Small intestine (tissue), 7 donors: ENCODE data around the gene GADD45G. TPM values are rescaled to one million over a fixed set of nuclear protein-coding genes. Genes with fewer than 3 reads are reported as not detected.

ENCODE experiments used
- DNase-seq, 2 donors: peaks; one replicate each; pipeline versions ENCODE4 v3.0.0 to v3.0.0-alpha.2; 2013
- FAIRE-seq: peaks from 2 replicates; lab custom pipeline; 2012; peaks lifted over from hg19 to GRCh38; lab: Jason Lieb, UNC
- H3K27ac ChIP-seq, 3 donors: one replicate each; pipeline ENCODE4 v1.5.1; 2013; ENCODE audit warnings: low read length in 2 of 3, mild to moderate bottlenecking in 2 of 3, control low read depth in 1 of 3, inconsistent platforms in 1 of 3, low read depth in 1 of 3, moderate library complexity in 1 of 3
- H3K27me3 ChIP-seq, 3 donors: one replicate each; pipeline ENCODE4 v1.6.1; 2013; ENCODE audit warnings: low read length in 3 of 3, inconsistent platforms in 1 of 3; ENCODE audit not compliant: control insufficient read depth in 3 of 3, insufficient read depth in 3 of 3
- H3K36me3 ChIP-seq, 3 donors: one replicate each; pipeline ENCODE4 v1.6.1; 2013; ENCODE audit warnings: low read length in 3 of 3, inconsistent platforms in 1 of 3, low read depth in 1 of 3, mild to moderate bottlenecking in 1 of 3, moderate library complexity in 1 of 3; ENCODE audit not compliant: control insufficient read depth in 3 of 3, insufficient read depth in 2 of 3
- H3K4me1 ChIP-seq, 3 donors: one replicate each; pipeline ENCODE4 v1.6.1; 2013; ENCODE audit warnings: low read length in 2 of 3, inconsistent platforms in 1 of 3, low read depth in 1 of 3, mild to moderate bottlenecking in 1 of 3, moderate library complexity in 1 of 3; ENCODE audit not compliant: control insufficient read depth in 3 of 3, insufficient read depth in 2 of 3
- H3K4me3 ChIP-seq, 3 donors: one replicate each; pipeline ENCODE4 v1.5.1; 2013; ENCODE audit warnings: low read length in 3 of 3, control low read depth in 1 of 3, inconsistent platforms in 1 of 3, low read depth in 1 of 3, mild to moderate bottlenecking in 1 of 3, moderate library complexity in 1 of 3
- H3K9me3 ChIP-seq, 2 donors: one replicate each; pipeline ENCODE4 v1.6.1; 2013; ENCODE audit warnings: low read depth in 1 of 2, low read length in 1 of 2; ENCODE audit not compliant: control insufficient read depth in 2 of 2, insufficient read depth in 1 of 2
- WGBS, 3 donors: extraction: QIAGEN DNeasy Blood & Tissue Kit; methylation state at CpG; one replicate each; pipeline ENCODE4 v1.1.7; 2013; 5-methylcytosine and 5-hydroxymethylcytosine counted together
- polyA plus RNA-seq, 4 donors: library from polyadenylated mRNA; stranded (reverse) in 3 of 4; unstranded in 1 of 4; fragments of 200-250 nt in 3 of 4; fragments of 120-200 nt in 1 of 4; gene quantifications; one replicate each; pipeline versions ENCODE4 v1.2.1 to v1.2.3, GENCODE V29; 2013
- donor health status: healthy with polysubstance abuse.
- donor health status: control.
- donor health status: control.
- donor health status: Bipolar disorder and iron deficiency.
- donor health status: healthy.

The GADD45G gene
- polyA plus RNA-seq, 4 donors = 13.7 to 25.4 (median 23.6) TPM

DNA sequence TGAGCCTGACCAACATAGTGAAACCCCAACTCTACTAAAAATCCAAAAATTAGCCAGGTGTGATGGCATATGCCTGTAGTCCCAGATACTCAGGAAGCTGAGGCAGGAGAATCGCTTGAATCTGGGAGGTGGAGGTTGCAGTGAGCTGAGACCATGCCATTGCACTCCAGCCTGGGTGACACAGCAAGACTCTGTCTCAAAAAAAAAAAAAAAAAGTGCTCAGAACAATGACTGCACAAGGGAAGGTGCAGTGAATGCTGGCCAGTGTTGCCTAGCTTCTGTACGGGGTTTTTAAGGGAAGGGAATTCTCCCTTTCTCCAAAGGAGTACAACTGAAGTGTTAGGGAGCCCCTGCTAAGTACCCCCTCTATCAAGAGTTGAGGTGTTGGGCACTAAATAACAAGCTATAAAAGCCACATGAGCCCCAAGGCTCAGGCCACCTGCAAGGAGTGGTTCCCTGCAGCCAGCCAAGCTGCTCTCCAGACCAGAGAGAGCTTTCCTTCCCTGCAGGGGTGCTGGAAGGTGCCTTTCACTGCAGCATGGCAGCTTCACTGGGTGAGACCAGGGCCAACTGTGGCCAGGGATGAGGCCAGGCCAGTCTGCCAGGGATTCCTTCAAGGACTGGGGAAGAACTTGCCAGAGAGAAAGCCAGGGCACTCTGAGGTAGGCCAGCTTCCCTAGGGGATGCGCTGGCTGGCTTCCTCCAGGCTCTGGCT is 14.8 kb downstream of the GADD45G start:
- Histone ChIP-seq H3K27ac (no peak overlapping the region), H3K9me3 (peaks cover 0 to 4% of the 10 kb centered on the region in 2 donors), H3K4me1 (peaks cover 0 to 2% (median 0%) of the 10 kb centered on the region in 3 donors), H3K27me3 (no peaks in the 10 kb centered on the region), H3K4me3 (no peak overlapping the region), H3K36me3 (no peaks in the 10 kb centered on the region)
- FAIRE-seq (no peak), DNase-seq (no peak)
- 79 to 91% (median 88%) methylated on average over 3 of the region's 3 CpGs for WGBS, 3 donors

DNA sequence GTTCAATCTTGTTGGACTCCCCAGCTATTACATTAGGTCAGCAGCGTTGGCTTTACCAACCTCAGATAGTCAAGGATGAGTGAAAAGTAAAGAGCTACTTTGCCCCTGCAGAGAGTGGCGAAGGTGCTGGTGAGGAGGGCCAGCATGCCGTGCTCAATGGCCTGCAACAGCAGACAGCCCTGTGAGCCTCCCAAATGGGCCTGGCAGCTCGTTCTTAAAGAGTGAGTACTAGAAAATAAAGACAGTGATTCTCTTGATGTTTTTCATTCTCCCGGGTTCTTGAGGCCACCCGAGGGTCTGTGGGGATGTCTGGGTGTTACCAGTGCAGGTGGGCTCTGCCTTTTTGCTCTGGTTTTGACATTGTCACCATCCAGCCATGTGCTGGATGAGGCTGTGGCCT is 16.2 kb downstream of the GADD45G start:
- Histone ChIP-seq H3K27ac (no peak overlapping the region), H3K9me3 (peaks cover 0 to 4% of the 10 kb centered on the region in 2 donors), H3K36me3 (no peaks in the 10 kb centered on the region), H3K4me3 (no peak overlapping the region), H3K27me3 (no peaks in the 10 kb centered on the region), H3K4me1 (peaks cover 0 to 3% (median 2%) of the 10 kb centered on the region in 3 donors)
- FAIRE-seq (no peak), DNase-seq (no peak)
- WGBS, 3 donors = 87 to 91% (median 87%) methylated on average over 6 of the region's 6 CpGs

DNA sequence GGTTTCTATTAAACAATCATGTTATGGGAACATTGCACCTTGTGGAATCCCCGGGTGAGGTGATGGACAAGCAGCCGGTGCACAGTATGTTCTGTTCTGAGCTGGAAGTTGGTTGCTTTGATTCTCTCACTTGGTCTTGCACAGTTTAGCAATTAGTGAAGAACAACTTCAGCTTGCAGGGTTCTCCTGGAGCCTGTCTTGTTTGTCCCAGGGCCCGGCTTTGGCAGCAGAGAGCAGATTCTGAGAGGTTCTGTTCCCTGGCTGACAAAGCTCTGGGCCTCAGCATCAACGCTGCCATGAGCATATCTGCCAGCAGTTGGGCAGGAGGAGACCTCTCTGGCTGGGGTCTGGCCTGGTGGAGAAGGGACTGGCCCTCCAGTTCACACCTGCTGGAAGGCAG is 16.9 kb downstream of the GADD45G start:
- H3K27ac ChIP-seq = no peak overlapping the region
- no peak overlapping the region for H3K4me3 ChIP-seq
- no peaks in the 10 kb centered on the region for H3K27me3 ChIP-seq
- H3K36me3 ChIP-seq = no peaks in the 10 kb centered on the region
- 86 to 96% (median 91%) methylated on average over 4 of the region's 4 CpGs for WGBS, 3 donors
- FAIRE-seq (no peak), DNase-seq (no peak)
- peaks cover 0 to 7% (median 2%) of the 10 kb centered on the region in 3 donors for H3K4me1 ChIP-seq
- H3K9me3 ChIP-seq = peaks cover 0 to 4% of the 10 kb centered on the region in 2 donors

DNA sequence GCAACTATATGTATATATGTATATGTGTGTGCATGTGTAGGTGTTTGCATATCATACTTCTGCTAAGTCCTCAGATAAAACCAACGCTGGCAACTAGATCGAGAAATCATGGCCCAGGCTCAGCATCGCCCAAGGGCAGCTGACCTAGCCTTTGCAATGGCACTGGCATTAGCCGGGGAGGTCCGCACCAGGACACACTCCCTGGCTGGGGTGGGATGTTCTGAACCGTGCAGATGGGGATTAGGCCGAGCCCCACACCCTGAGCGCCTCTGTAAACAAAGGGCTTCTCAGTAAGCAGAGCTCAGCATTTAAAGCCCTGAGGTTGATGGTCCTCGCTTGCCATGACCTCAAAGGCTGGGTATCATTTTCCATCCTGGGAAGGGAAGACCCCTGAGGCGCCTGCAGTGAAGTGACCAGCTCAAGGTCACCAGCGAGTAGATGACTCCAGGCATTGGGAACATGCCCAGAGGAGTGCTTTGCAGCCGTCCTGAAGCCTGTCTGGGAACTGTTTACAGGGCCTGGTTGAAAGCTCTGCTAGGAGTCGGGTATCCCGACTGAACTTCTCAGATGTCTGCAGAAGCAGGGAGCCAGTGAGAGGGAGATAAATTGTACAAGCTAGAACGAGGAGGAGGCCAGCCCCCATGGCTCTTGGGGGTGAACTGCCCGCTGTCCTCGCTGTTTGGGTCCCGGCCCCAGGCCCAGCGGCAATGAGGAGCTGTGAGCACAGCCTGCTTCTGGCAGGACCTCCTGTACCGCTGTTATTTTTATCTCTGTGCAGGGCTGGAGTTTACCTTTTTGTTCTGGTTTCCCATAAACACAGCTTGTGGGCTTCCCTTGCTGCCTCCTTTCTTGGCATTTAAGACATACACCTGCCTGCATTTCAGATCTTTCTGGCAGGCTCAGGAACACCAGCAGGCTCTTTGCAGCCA is 18.4 kb downstream of the GADD45G start:
- no peak for FAIRE-seq

DNA sequence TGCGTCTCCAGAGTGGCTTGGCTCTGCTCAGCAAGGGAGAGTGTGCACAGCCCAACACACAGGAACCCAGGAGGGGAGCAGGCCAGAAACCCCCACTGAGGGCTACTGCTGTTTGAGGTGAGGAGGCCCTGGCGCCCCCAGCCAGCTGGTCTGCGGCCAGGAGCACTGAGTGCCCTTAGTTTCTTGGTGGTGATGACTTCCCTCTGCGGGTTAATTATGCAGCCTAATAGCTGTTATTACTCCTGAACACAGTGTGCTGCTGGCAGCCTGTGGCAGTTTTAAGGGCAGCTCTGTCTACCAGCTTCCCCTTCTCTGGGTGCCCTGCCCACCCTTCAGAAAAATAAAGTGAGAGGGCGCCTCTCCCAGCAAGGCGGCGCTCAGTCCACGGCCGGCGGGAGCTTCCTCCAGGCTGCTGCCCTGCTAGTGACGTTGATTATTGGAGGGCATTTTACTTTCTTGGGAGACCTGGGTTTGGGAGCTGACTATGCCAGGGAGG is 19.2 kb downstream of the GADD45G start:
- no peaks in the 10 kb centered on the region for H3K9me3 ChIP-seq
- 66 to 74% (median 67%) methylated on average over 9 to 11 of the region's 11 CpGs for WGBS, 3 donors
- no peak overlapping the region for H3K4me3 ChIP-seq
- H3K4me1 ChIP-seq = peaks cover 0 to 12% (median 2%) of the 10 kb centered on the region in 3 donors
- no peaks in the 10 kb centered on the region for H3K36me3 ChIP-seq
- no peak overlapping the region for H3K27ac ChIP-seq
- FAIRE-seq (no peak), DNase-seq (no peak)
- H3K27me3 ChIP-seq = no peaks in the 10 kb centered on the region

More for the DNA sequence above, 18.4 kb downstream of the GADD45G start:
- WGBS, 3 donors = 77 to 83% (median 81%) methylated on average over 20 of the region's 20 CpGs
- Histone ChIP-seq H3K9me3 (peaks cover 0 to 4% of the 10 kb centered on the region in 2 donors), H3K4me1 (peaks cover 0 to 12% (median 2%) of the 10 kb centered on the region in 3 donors), H3K27ac (no peak overlapping the region), H3K27me3 (no peaks in the 10 kb centered on the region), H3K36me3 (no peaks in the 10 kb centered on the region), H3K4me3 (no peak overlapping the region)
- DNase-seq = no peak

DNA sequence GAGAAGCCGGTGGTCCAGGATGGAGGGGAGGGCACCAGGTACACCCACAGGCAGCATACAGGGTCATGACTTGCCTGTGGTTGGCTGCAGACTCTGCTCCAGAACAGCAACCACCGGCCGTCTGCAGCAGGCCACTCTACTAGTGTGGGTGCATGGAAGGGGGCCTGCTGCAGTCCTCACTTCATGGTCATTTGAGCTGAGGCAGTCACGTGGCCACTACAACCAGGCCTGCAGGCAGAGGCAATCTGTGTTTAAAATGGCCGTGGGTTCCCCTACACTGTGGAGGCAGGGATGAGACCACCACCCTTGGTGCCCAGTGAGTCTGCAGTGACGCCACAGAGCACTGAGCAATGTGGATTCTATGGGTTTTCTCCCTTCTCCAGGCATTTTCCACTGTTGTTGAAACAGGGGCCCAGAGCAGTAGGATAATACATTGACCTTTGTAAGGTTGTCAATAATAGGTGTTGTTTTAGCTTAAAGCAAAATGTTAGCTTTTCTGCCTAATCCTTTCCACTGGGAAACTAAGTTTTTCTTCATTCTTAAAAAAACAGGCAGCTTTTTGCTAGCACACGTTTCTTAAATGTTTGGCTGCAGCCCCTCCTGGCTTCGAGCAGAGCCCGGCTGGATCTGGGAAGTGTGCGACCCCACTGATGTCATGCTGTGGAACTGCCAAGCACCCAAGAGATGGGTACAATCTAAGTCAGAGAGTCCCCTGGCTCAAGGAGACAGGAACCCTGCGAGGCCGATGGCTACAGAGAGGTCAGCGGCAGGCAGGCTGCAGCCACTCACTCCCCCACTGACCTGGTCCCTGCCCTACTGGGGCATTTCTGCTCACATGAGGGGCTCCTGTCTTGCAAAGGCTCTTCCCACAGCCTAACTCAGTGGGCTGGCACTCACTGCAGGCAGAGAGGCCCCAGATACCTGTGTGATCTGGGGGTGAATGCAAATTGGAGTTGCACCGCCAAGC is 21.2 kb downstream of the GADD45G start:
- no peak overlapping the region for H3K27ac ChIP-seq
- no peak for DNase-seq
- H3K4me1 ChIP-seq = peaks cover 0 to 12% (median 2%) of the 10 kb centered on the region in 3 donors
- no peaks in the 10 kb centered on the region for H3K36me3 ChIP-seq
- no peak for FAIRE-seq
- H3K9me3 ChIP-seq = no peaks in the 10 kb centered on the region
- 91 to 94% (median 93%) methylated on average over 14 of the region's 14 CpGs for WGBS, 3 donors
- no peak overlapping the region for H3K4me3 ChIP-seq
- no peaks in the 10 kb centered on the region for H3K27me3 ChIP-seq

DNA sequence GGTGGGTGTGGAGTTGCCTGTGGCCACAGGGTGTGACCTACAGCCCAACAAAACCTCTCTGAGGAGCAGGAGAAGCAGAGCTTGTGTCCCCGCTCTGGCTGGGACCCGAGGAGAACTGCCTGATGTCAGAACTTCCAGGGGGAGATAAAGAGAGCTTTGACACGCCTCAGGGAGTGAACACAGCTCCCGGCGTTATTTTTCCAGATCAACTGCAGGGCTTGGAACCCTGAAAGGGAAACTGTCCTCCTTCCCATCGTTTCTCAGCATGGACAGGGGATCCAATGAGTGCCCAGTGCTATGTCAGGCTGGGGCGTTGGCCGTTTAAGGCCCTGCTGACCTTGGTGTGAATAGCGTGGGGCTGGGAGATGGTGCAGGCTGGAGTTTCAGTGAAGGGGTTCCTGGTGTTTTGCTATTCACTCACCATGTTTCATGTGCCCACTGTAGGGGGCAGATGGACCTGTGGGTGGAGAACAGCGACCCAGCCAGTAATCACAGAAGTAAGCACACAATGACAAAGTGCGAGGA is 22.0 kb downstream of the GADD45G start:
- Histone ChIP-seq H3K9me3 (no peaks in the 10 kb centered on the region), H3K27me3 (no peaks in the 10 kb centered on the region), H3K4me3 (no peak overlapping the region), H3K4me1 (peaks cover 0 to 12% (median 1%) of the 10 kb centered on the region in 3 donors), H3K36me3 (no peaks in the 10 kb centered on the region), H3K27ac (no peak overlapping the region)
- DNase-seq (no peak), FAIRE-seq (no peak)
- WGBS, 3 donors = 22 to 60% (median 44%) methylated on average over 11 of the region's 11 CpGs
